ENCODE measurements around the gene GLIPR1. TPM values are rescaled to one million over a fixed set of nuclear protein-coding genes. Genes with fewer than 3 reads are reported as not detected.
A peak's percentile ranks its signal among the peaks of the same experiment; 100 is the strongest.
"Not testable (repeated sequence)": the region's sequence is repeated elsewhere in the genome, so short reads cannot be mapped to it uniquely, and the experiment has no call there.

GLIPR1 gene
- total and polyA plus RNA-seq, 5 experiments from 2014 or later: 51.2 to 117 (median 61.1) TPM

DNA sequence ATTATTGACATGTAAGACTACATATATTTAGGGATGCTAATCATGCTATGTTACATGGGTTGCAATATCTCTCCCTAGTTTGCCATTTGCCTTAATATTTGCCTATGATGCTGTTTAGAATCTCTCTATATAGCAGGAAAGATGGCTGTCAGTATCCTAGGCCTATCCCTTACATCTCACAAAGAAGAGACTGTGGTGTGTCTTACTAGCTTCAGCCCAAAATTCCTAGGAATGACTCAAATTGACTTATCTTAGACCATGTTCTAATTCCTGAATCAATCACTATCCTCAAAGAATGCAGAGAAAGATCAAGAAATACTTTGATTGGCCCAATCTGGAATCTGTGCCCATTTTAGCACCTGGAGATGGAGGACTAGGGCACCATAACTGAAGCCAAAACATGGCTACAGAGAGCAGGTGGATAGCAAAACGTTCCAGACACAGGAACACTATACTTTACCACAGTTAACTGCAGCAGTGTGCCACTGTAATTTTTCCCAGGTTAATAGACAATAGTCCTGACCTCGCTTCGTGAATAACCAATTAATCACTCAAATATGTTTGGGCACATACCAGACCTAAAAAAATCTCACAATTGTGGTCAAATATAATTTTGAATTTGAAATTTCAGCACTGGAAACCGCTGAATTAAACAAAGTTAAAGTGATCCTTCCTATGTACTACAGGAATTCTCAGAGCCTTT, 32.7 kb upstream of the GLIPR1 start:
- POLR2A ChIA-PET: no interaction called here
- DNase-seq (no peak), ATAC-seq (no peak)
- Mint-ChIP-seq H3K27ac (no peak overlapping the region), H3K9me3 (no peaks in the 10 kb centered on the region), H3K4me3 (no peak overlapping the region), H3K36me3 (no peaks in the 10 kb centered on the region), H3K4me1 (no peaks in the 10 kb centered on the region), H3K27me3 (peaks cover 0 to 11% (median 2%) of the 10 kb centered on the region in 5 donors)

DNA sequence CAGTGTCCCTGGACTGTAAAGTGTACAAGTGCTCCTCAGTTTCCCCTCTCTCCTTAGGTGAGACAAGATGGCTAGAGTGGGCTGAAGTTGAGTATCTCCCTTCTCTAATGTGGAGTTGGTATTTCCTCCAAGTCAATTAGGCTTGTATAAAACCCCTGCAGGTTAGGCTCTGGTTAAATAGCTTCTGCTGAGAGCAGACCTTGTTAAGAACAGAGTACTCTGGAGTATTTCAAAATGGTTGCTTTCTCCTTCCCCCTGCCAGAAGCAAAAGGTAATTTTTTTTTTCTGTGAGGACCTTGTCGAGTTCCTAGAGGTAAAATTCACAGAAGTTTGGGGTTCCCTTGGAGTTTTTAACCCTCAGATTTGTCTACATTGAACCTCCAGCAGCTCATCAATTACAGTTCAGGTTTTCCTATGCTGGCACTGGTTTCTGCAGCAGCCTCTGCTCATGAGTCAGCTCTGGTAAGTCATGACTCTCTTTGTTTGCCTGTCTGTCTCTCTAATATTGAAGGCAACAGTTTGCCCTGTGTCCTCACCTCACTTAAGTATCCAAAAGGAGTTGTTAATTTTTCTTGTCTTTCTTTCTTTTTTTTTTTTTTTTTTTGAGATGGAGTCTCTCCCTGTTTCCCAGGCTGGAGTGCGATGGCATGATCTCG, 27.8 kb upstream of the GLIPR1 start:
- POLR2A ChIA-PET: no interaction called here
- Mint-ChIP-seq H3K36me3 (no peaks in the 10 kb centered on the region), H3K27ac (no peak overlapping the region), H3K27me3 (no peaks in the 10 kb centered on the region), H3K4me1 (peaks cover 5 to 20% (median 12%) of the 10 kb centered on the region in 4 donors), H3K9me3 (peaks cover 0 to 4% (median 0%) of the 10 kb centered on the region in 9 donors), H3K4me3 (no peak overlapping the region)
- no peak for DNase-seq
- no peak for ATAC-seq

GRCh38 chr12:75455839-75456238, 24.7 kb upstream of the GLIPR1 start:
- peaks cover 0 to 6% (median 2%) of the 10 kb centered on the region in 9 donors for H3K9me3 Mint-ChIP-seq
- H3K36me3 Mint-ChIP-seq: no peaks in the 10 kb centered on the region
- no peak for DNase-seq
- peak overlapping the region in 1 of 10 donors; percentile 60 for H3K27ac Mint-ChIP-seq
- H3K4me1 Mint-ChIP-seq: peaks cover 13 to 43% (median 27%) of the 10 kb centered on the region in 4 donors
- no peaks in the 10 kb centered on the region for H3K27me3 Mint-ChIP-seq
- POLR2A ChIA-PET: no interaction called here
- no peak for ATAC-seq
- no peak overlapping the region for H3K4me3 Mint-ChIP-seq

DNA sequence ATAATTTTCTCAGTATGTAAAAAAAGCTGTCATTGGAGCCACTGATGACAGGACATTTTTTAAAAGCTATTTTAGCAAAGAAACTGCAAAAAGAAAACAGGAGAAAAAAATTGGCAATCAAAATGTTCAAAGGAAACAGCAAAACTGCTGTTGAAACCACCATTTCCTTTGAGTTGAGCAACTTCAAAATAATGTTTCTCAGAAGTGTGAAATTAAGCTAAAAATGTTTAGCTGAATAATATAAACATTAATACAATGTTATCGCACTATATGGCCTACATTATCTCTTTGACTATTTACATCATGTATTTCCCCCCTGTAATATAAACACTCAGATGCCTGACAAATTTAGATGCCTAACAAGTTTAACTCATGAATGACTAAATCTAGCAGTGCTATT, 23.4 kb upstream of the GLIPR1 start:
- H3K9me3 Mint-ChIP-seq: peaks cover 0 to 6% (median 2%) of the 10 kb centered on the region in 9 donors
- peak overlapping the region in 2 of 10 donors; percentile 8 to 33 for H3K27ac Mint-ChIP-seq
- H3K4me3 Mint-ChIP-seq: peak overlapping the region in 5 of 10 donors; percentile 4 to 75 (median 25)
- DNase-seq (peak in 3 of 10 donors; percentile 35 to 41 (median 38)), ATAC-seq (peak; percentile 38 to 49)
- POLR2A ChIA-PET: interaction anchor here (1.1 to 1.4 kb wide), 3 partner anchors 23 to 574 kb away, joined by 3 to 7 read pairs (median 6); partner anchors contain the start of genes GLIPR1 and PHLDA1
- H3K27me3 Mint-ChIP-seq: no peaks in the 10 kb centered on the region
- H3K36me3 Mint-ChIP-seq: no peaks in the 10 kb centered on the region
- H3K4me1 Mint-ChIP-seq: peaks cover 13 to 43% (median 27%) of the 10 kb centered on the region in 4 donors

DNA sequence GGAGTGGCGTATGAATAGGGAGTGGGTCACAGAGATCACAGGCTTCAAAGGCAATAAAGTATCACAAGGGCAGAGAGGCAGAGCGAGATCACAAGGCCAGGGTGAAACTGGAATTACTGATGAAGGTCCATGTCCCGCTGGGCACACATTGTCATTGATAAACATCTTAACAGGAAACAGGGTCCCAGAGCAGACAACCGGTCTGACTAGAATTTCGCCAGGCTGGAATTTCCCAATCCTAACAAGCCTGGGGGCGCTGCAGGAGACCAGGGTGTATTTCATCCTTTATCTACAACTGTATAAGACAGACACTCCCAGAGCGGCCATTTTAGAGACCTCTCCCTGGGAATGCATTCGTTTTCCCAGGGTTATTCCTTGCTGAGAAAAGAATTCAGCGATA, 22.7 kb upstream of the GLIPR1 start:
- not testable (repeated sequence) for DNase-seq, ATAC-seq, H3K27me3 Mint-ChIP-seq, H3K36me3 Mint-ChIP-seq, H3K9me3 Mint-ChIP-seq
- H3K27ac Mint-ChIP-seq: peak overlapping the region in 2 of 10 donors; percentile 8 to 33
- POLR2A ChIA-PET: interaction anchor here (1.1 to 1.4 kb wide), 3 partner anchors 23 to 574 kb away, joined by 3 to 7 read pairs (median 6); partner anchors contain the start of genes GLIPR1 and PHLDA1
- peak overlapping the region in 2 of 10 donors; percentile 25 to 29 for H3K4me3 Mint-ChIP-seq
- H3K4me1 Mint-ChIP-seq: peaks cover 13 to 43% (median 27%) of the 10 kb centered on the region in 4 donors

DNA sequence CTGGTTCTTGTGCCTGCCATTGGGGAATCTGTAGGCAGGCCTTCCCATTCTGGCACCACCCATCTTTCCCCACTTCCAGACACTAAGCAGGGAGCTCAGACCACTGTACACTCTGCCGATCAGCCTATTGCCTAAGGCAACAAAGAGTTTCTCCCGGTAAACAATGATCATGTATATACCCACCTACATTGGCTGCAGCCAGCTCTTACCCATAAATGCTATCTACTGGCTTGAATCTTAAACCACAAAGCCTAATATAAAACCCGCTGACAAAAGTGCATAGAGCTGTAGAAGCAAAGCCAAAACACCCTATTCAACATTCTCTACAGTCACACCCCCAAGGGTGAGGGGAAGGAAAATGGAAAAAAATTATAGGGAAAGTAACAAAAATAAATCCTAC, 20.8 kb upstream of the GLIPR1 start:
- Mint-ChIP-seq H3K9me3 (peaks cover 0 to 8% (median 2%) of the 10 kb centered on the region in 9 donors), H3K27me3 (no peaks in the 10 kb centered on the region), H3K4me3 (peak overlapping the region in 1 of 10 donors; percentile 31), H3K36me3 (no peaks in the 10 kb centered on the region), H3K4me1 (peaks cover 13 to 43% (median 27%) of the 10 kb centered on the region in 4 donors), H3K27ac (peak overlapping the region in 4 of 10 donors; percentile 11 to 38 (median 20))
- DNase-seq: no peak
- POLR2A ChIA-PET: no interaction called here
- ATAC-seq: no peak

DNA sequence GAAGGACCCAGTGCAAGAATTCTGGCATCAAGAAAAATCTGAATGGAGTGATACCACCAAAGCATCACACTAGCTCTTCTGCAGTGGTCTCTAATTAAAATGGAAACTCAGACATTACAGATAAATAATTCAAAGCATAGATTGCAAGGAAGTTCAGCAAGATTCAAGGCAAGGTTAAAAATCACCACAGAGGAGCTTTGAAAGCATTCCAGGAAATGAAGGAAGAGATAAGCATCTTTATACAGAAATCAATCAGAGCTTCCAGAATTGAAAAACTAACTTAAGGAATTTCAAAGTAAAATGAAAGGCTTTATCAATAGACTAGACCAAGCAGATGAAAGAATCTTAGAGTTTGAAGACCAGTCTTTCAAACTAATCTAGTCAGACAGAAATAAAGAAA, 20.4 kb upstream of the GLIPR1 start:
- peaks cover 13 to 43% (median 27%) of the 10 kb centered on the region in 4 donors for H3K4me1 Mint-ChIP-seq
- H3K36me3 Mint-ChIP-seq: no peaks in the 10 kb centered on the region
- H3K9me3 Mint-ChIP-seq: peaks cover 0 to 8% (median 2%) of the 10 kb centered on the region in 9 donors
- H3K4me3 Mint-ChIP-seq: no peak overlapping the region
- no peaks in the 10 kb centered on the region for H3K27me3 Mint-ChIP-seq
- peak overlapping the region in 1 of 10 donors; percentile 38 for H3K27ac Mint-ChIP-seq
- ATAC-seq: no peak
- POLR2A ChIA-PET: no interaction called here
- DNase-seq: no peak

GRCh38 chr12:75471902-75472890, 8.4 kb upstream of the GLIPR1 start:
- Mint-ChIP-seq H3K4me1 (peaks cover 2 to 34% (median 4%) of the 10 kb centered on the region in 4 donors), H3K9me3 (no peaks in the 10 kb centered on the region), H3K36me3 (no peaks in the 10 kb centered on the region), H3K27ac (peak overlapping the region in 2 of 10 donors; percentile 47 to 70), H3K4me3 (no peak overlapping the region), H3K27me3 (no peaks in the 10 kb centered on the region)
- POLR2A ChIA-PET: no interaction called here
- no peak for DNase-seq
- no peak for ATAC-seq

- peak overlapping the region in 1 of 10 donors; percentile 9 for H3K27ac Mint-ChIP-seq
- no peak for DNase-seq
These were observed 6.4 kb upstream of the GLIPR1 start for GRCh38 chr12:75474116-75474515.

GRCh38 chr12:75476071-75476470, 4.5 kb upstream of the GLIPR1 start:
- DNase-seq (no peak), ATAC-seq (no peak)
- no peak overlapping the region for H3K4me3 Mint-ChIP-seq
- no peaks in the 10 kb centered on the region for H3K36me3 Mint-ChIP-seq
- peaks cover 20 to 62% (median 37%) of the 10 kb centered on the region in 4 donors for H3K4me1 Mint-ChIP-seq
- H3K27ac Mint-ChIP-seq: peak overlapping the region in 5 of 10 donors; percentile 21 to 99 (median 92)
- POLR2A ChIA-PET: no interaction called here
- H3K9me3 Mint-ChIP-seq: no peaks in the 10 kb centered on the region
- H3K27me3 Mint-ChIP-seq: peaks cover 0 to 1% (median 0%) of the 10 kb centered on the region in 5 donors

More at GRCh38 chr12:75474116-75474515, 6.4 kb upstream of the GLIPR1 start:
- Mint-ChIP-seq H3K36me3 (no peaks in the 10 kb centered on the region), H3K27me3 (no peaks in the 10 kb centered on the region), H3K4me3 (no peak overlapping the region), H3K9me3 (no peaks in the 10 kb centered on the region), H3K4me1 (peaks cover 5 to 53% (median 19%) of the 10 kb centered on the region in 4 donors)
- no peak for ATAC-seq
- POLR2A ChIA-PET: interaction anchor here (0.7 kb wide), 1 partner anchor 10 kb away, joined by 3 read pairs; no protein-coding TSS in a partner anchor

- Mint-ChIP-seq H3K27ac (peak overlapping the region in 9 of 10 donors; percentile 22 to 99 (median 99)), H3K4me3 (peak overlapping the region in 1 of 10 donors; percentile 25), H3K27me3 (peaks cover 0 to 1% (median 0%) of the 10 kb centered on the region in 5 donors), H3K9me3 (no peaks in the 10 kb centered on the region), H3K36me3 (no peaks in the 10 kb centered on the region), H3K4me1 (peaks cover 28 to 64% (median 47%) of the 10 kb centered on the region in 4 donors)
- ATAC-seq: no peak
- no peak for DNase-seq
- POLR2A ChIA-PET: no interaction called here
These were observed 3.4 kb upstream of the GLIPR1 start for GRCh38 chr12:75477137-75477536.

All from naive thymus-derived CD8-positive, alpha-beta T cell (primary cell).